Activated B cell treated with CpG ODN at 0.5 μM for 24 hours (primary cell): ENCODE results near the gene LCT. TPM values are rescaled to one million over a fixed set of nuclear protein-coding genes. Genes with fewer than 3 reads are reported as not detected.
"Not testable (repeated sequence)": the region's sequence is repeated elsewhere in the genome, so short reads cannot be mapped to it uniquely, and the experiment has no call there.

Experiments used
- ATAC-seq: fragments of 200-7000 bp; cut with Tn5 transposase; one replicate; pipeline ENCODE4 v1.10.0; 2021; ENCODE audit warnings: low read depth, mild to moderate bottlenecking, moderate library complexity
- CTCF ChIA-PET: fragments of 350-600 bp; sonication (Branson Sonifier 250); formaldehyde crosslinking; loops from one replicate; lab custom pipeline; 2021; ENCODE audit warnings: antibody characterized with exemption; lab: Charles Lee
- POLR2A ChIA-PET: fragments of 350-600 bp; sonication (Branson Sonifier 250); formaldehyde crosslinking; loops from one replicate; lab custom pipeline; 2021; ENCODE audit warnings: antibody characterized with exemption; lab: Charles Lee
- DNase-seq: peaks from one replicate; pipeline ENCODE4 v3.0.0; 2022
- H3K27ac Mint-ChIP-seq: one replicate; pipeline ENCODE4 v1.8.0; 2020; ENCODE audit warnings: mixed read lengths
- H3K27me3 Mint-ChIP-seq: one replicate; pipeline ENCODE4 v1.8.0; 2021; ENCODE audit warnings: mixed read lengths
- H3K36me3 Mint-ChIP-seq: one replicate; pipeline ENCODE4 v1.8.0; 2021; ENCODE audit warnings: low read depth, mixed read lengths
- H3K4me1 Mint-ChIP-seq: one replicate; pipeline ENCODE4 v1.8.0; 2021; ENCODE audit warnings: mixed read lengths
- H3K4me3 Mint-ChIP-seq: one replicate; pipeline ENCODE4 v1.8.0; 2020; ENCODE audit warnings: mild to moderate bottlenecking, mixed read lengths
- H3K9me3 Mint-ChIP-seq: one replicate; pipeline ENCODE4 v1.8.0; 2020; ENCODE audit warnings: mixed read lengths
- intact Hi-C: fragments of 100-400 bp; cut with micrococcal nuclease; formaldehyde crosslinking; loops from one replicate; pipeline ENCODE4 v1.15.1; 2024
- total RNA-seq: library from RNA; stranded (reverse); gene quantifications from 2 replicates; pipeline ENCODE4 v1.2.3, GENCODE V29; 2022
- TF ChIP-seq, protein P1 (sequence below): fragments of 200-600 bp; IDR thresholded peaks from one replicate; pipeline ENCODE4 v1.8.0; 2022; ENCODE audit warnings: antibody characterized with exemption, mild to moderate bottlenecking

LCT gene
- total RNA-seq, 1 donor from 2014 or later = not detected

DNA sequence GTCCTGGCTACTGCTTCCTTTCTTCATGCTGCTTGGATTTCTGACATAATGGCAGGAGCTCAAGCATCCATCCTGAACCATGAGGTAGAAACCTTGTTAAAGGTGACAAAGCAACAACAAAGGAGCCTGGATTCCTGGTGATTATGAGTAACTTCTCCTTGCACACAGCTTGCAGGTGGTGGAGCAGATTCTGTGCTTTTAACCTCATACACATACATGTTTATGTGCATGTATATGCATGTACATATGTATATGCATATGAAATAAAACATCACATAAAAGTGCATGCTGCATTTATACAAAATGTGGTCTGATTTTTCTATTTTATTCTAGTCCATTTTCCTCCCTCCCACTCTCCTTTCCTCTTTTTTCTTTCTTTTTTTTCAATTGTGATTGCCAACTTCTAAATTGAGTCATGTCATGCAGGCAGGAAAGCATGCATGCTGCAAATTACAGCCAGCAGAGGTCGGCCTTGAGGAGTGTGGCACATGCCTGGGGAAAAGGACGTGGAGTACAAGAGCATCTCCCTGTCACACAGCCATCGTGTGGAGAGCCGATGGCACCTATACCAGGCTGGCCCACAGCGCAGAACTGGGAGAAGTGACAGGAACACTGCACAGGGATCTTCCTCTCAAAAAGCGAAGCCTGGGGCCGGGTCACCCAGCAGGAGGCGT lies 17.9 kb downstream of the LCT start:
- ChIA-PET CTCF (no interaction called here), POLR2A (no interaction called here)
- ATAC-seq (no peak), DNase-seq (no peak)
- H3K4me1 Mint-ChIP-seq = peaks cover 3% of the 10 kb centered on the region
- peaks cover 17% of the 10 kb centered on the region for H3K9me3 Mint-ChIP-seq
- intact Hi-C loops = no loop called here
- H3K27ac Mint-ChIP-seq = no peak overlapping the region
- TF ChIP-seq, protein P1, sequence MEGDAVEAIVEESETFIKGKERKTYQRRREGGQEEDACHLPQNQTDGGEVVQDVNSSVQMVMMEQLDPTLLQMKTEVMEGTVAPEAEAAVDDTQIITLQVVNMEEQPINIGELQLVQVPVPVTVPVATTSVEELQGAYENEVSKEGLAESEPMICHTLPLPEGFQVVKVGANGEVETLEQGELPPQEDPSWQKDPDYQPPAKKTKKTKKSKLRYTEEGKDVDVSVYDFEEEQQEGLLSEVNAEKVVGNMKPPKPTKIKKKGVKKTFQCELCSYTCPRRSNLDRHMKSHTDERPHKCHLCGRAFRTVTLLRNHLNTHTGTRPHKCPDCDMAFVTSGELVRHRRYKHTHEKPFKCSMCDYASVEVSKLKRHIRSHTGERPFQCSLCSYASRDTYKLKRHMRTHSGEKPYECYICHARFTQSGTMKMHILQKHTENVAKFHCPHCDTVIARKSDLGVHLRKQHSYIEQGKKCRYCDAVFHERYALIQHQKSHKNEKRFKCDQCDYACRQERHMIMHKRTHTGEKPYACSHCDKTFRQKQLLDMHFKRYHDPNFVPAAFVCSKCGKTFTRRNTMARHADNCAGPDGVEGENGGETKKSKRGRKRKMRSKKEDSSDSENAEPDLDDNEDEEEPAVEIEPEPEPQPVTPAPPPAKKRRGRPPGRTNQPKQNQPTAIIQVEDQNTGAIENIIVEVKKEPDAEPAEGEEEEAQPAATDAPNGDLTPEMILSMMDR = no peak
- peaks cover 6% of the 10 kb centered on the region for H3K27me3 Mint-ChIP-seq
- H3K4me3 Mint-ChIP-seq = no peak overlapping the region
- H3K36me3 Mint-ChIP-seq = peaks cover 2% of the 10 kb centered on the region

DNA sequence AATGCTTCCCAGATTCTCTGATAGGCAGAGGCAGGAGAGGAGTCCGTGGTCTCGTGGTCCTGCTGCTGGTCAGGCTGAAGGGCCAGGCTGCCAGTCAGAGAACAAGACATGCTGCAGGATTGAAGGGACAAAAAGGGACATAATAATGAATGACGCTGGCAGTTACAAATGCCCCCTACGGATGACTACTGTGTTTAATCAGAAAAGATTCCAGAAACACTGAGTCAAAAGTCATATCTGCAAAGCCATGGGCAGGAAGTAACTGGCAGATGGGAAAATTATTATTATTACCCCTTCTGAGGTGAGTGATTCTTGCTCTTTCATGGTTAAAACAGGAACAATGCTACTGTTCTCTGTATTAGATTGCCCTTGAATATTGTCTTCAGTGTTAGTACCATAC lies 19.0 kb downstream of the LCT start:
- H3K4me1 Mint-ChIP-seq = peaks cover 3% of the 10 kb centered on the region
- peaks cover 11% of the 10 kb centered on the region for H3K9me3 Mint-ChIP-seq
- ATAC-seq (no peak), DNase-seq (no peak)
- H3K4me3 Mint-ChIP-seq = no peak overlapping the region
- peaks cover 2% of the 10 kb centered on the region for H3K36me3 Mint-ChIP-seq
- H3K27me3 Mint-ChIP-seq = peaks cover 6% of the 10 kb centered on the region
- intact Hi-C loops = no loop called here
- POLR2A ChIA-PET = no interaction called here
- CTCF ChIA-PET = no interaction called here
- H3K27ac Mint-ChIP-seq = no peak overlapping the region
- TF ChIP-seq, protein P1 = no peak

DNA sequence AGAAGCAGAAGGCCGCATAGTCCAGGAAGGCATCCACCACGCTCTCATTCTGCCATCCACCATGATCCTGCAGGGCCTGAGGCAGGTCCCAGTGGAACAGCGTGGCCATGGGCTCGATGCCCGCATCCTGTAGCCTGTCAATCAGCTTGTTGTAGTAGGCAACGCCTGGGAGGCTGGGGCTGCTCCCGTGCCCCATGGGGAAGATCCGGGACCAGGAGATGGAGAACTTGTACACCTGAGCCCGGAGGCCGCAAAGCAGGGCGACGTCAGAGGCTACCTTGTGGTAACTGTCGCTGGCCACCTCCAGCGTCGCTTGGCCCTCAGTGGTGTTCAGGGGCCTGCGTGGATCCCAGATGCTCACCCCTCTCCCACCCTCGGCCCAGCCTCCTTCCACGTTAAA lies 19.5 kb downstream of the LCT start:
- H3K9me3 Mint-ChIP-seq = peaks cover 6% of the 10 kb centered on the region
- DNase-seq (no peak), ATAC-seq (no peak)
- intact Hi-C loops = no loop called here
- H3K4me3 Mint-ChIP-seq = no peak overlapping the region
- H3K27me3 Mint-ChIP-seq = peaks cover 6% of the 10 kb centered on the region
- no peak overlapping the region for H3K27ac Mint-ChIP-seq
- CTCF ChIA-PET = no interaction called here
- peaks cover 2% of the 10 kb centered on the region for H3K36me3 Mint-ChIP-seq
- POLR2A ChIA-PET = no interaction called here
- TF ChIP-seq, protein P1 = no peak
- peaks cover 3% of the 10 kb centered on the region for H3K4me1 Mint-ChIP-seq

DNA sequence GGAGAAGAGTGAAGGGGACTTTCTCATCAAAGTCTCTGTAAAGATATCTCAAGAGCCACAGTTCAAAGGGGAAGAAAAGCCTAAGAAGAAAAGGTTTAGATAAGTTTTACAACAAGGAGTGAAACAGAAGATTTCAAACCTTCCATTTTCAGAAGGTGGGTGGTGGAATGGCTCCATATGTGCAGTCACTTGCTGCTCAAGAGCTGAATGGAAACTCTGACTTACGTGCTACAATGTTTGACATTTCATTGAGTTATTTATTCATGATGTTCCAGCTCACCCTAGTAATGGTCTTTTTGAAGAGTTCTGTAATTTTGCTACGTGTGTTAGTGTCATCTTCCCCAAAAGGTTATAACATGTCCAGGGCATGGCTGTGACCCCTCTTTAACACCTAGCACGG lies 21.7 kb downstream of the LCT start:
- H3K9me3 Mint-ChIP-seq = peaks cover 2% of the 10 kb centered on the region
- no peak for ATAC-seq
- peaks cover 4% of the 10 kb centered on the region for H3K27me3 Mint-ChIP-seq
- no peak overlapping the region for H3K4me3 Mint-ChIP-seq
- TF ChIP-seq, protein P1 = no peak
- H3K27ac Mint-ChIP-seq = no peak overlapping the region
- intact Hi-C loops = no loop called here
- CTCF ChIA-PET = no interaction called here
- no peak for DNase-seq
- POLR2A ChIA-PET = no interaction called here
- peaks cover 1% of the 10 kb centered on the region for H3K4me1 Mint-ChIP-seq
- H3K36me3 Mint-ChIP-seq = no peaks in the 10 kb centered on the region

DNA sequence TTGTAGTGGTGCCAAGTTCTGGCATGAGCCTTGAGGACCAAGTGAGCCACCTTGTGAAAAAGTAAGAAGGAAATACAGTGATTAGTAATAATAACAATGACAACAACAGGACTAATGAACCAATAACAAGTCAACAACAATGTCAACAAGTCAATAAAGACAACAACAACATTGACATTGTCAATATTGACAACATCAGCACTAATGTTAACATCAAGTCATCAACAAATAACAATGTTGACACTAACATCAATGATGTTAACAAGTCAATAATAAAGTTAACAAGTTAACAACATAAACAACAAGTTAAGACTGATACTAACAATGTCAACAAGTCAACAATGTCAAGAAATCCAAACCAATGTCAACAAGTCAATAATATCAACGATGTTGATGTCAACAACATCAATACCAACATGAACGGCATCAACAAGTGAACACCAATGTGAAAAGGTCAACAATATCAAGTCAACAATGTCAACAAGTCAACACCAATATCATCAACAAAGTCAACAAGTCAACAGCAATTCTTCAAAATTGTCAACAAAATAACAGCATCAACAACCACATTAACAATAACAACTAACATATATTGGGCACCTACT lies 24.0 kb downstream of the LCT start:
- DNase-seq (no peak), ATAC-seq (no peak)
- Mint-ChIP-seq H3K4me1 (no peaks in the 10 kb centered on the region), H3K27me3 (no peaks in the 10 kb centered on the region), H3K27ac (no peak overlapping the region), H3K36me3 (no peaks in the 10 kb centered on the region), H3K4me3 (no peak overlapping the region), H3K9me3 (peaks cover 2% of the 10 kb centered on the region)
- intact Hi-C loops = no loop called here
- ChIA-PET POLR2A (no interaction called here), CTCF (no interaction called here)
- TF ChIP-seq, protein P1 = no peak

DNA sequence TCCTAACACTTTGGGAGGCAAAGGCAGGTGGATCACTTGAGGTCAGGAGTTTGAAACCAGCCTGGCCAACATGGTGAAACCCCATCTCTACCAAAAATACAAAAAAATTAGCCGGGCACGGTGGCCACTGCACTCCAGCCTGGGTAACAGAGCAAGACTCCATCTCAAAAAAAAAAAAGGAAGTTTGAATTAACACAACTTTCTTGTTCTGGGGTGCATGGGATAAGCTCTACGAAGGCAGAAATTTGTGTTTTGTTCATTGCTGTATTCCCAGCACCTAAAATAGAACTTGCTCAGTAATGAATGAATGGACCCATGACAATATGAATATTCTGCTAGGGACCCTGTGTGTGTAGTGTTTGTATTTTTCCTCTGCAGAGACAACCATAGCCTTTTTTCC lies 29.1 kb downstream of the LCT start:
- POLR2A ChIA-PET, H3K4me1 Mint-ChIP-seq, DNase-seq, ATAC-seq, H3K27me3 Mint-ChIP-seq, H3K36me3 Mint-ChIP-seq, H3K27ac Mint-ChIP-seq, H3K9me3 Mint-ChIP-seq, H3K4me3 Mint-ChIP-seq, intact Hi-C loops: not testable (repeated sequence)
- CTCF ChIA-PET = interaction anchor here (0.6 to 1.1 kb wide), 2 partner anchors 11 to 929 kb away, joined by 3 to 4 read pairs; no protein-coding TSS in a partner anchor
